ENCODE results near the gene PAK4.
"Not testable (repeated sequence)": the region's sequence is repeated elsewhere in the genome, so short reads cannot be mapped to it uniquely, and the experiment has no call there.

Gene PAK4

GRCh38 chr19:39100500-39101166 is 25.0 kb upstream of the PAK4 start:
- DNase-seq (ENCODE audit: low read depth in 2 of 2): no peak

GRCh38 chr19:39103151-39103550 is 22.4 kb upstream of the PAK4 start:
- no peak for DNase-seq (ENCODE audit: low read depth in 2 of 2)

- no peak for DNase-seq (ENCODE audit: low read depth in 2 of 2)
Measured at GRCh38 chr19:39104186-39104596, 21.4 kb upstream of the PAK4 start.

- no peak for DNase-seq (ENCODE audit: low read depth in 2 of 2)
Measured at GRCh38 chr19:39106194-39106593, 19.4 kb upstream of the PAK4 start.

GRCh38 chr19:39109641-39110040 is 15.9 kb upstream of the PAK4 start:
- no peak for DNase-seq (ENCODE audit: low read depth in 2 of 2)

- DNase-seq (ENCODE audit: low read depth in 2 of 2): peak; percentile 70
Measured at GRCh38 chr19:39110263-39110967, 15.2 kb upstream of the PAK4 start.

DNA sequence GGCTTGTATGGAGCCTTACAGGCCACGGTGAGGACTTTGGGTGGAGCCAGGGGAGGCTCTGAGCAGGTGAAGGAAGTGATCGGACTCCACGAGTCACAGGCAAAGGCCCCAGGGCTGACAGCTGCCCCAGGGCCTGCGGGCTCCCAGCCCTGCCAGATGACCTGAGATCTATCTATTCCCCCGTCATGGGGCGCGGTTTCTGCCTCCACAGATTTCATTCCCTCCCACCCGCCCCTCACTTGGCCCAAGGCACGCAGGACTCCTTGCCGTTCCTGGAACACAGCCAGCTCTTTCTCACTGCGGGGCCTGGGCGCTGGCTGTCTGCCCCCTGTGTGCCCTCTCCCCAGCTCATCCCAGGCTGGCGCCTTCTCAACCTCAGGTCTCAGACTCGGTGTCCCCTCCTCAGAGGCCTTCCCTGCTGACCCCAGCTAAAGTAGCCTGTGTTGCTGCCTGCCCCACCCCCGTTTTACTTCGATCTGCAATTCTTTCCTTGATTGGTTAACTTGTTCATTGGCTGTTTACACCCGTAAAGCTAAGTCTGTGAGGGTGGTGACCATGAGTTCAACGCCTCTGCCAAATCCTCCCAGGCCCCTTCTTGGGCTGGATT is 13.9 kb upstream of the PAK4 start:
- DNase-seq (ENCODE audit: low read depth in 2 of 2): no peak

GRCh38 chr19:39112338-39112890 is 13.2 kb upstream of the PAK4 start:
- DNase-seq (ENCODE audit: low read depth in 2 of 2): no peak

- no peak for DNase-seq (ENCODE audit: low read depth in 2 of 2)
Measured at GRCh38 chr19:39113199-39113598, 12.4 kb upstream of the PAK4 start.

GRCh38 chr19:39115105-39115847 is 10.3 kb upstream of the PAK4 start:
- DNase-seq (ENCODE audit: low read depth in 2 of 2): no peak

- not testable (repeated sequence) for DNase-seq (ENCODE audit: low read depth in 2 of 2)
Measured at GRCh38 chr19:39117023-39117422, 8.6 kb upstream of the PAK4 start.

DNA sequence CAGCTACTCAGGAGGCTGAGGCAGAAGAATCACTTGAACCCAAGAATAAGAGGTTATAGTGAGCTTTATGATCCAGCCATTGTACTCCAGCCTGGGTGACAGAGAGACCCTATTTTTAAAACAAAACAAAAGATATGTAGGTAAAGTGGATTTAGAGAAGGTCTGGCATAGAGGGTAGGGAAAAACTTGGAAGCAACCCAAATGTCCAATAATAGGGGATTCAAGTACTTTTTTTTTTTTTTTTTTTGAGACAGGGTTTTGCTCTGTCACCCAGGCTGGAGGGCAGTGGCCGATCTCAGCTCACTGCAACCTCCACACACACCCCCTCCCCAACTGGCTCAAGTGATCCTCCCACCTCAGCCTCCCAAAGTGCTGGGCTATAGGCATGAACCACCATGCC is 5.8 kb upstream of the PAK4 start:
- no peak for DNase-seq (ENCODE audit: low read depth in 2 of 2)

GRCh38 chr19:39122934-39123731 is 2.5 kb upstream of the PAK4 start:
- no peak for DNase-seq (ENCODE audit: low read depth in 2 of 2)

DNA sequence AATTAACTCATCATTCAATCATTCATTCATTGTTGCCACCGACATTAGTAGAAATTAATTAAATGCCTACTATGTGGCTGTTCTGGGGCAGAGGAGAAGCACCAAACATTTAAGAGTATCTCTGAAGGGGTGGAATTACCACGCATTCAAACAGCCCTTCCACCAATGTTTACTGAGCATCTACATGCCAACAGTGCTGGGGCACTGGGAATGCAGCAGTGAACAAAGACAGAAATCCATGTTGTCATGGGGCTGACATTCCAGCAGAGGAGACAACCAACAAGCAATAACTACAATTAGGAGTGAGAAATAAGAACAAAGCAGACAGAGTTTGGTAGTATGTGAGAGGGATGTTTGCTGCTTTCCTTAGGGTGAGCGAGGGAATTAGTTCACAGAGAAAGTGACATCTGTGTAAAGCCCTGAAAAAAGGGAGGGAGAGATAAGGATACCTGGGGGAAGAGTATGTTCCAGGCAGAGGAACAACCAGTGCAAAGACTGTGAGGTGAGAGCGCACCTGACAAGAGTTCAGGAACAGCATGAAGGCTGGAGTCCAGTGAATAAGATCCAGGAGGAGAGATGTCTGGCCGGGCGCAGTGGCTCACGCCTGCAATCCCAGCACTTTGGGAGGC is 1.3 kb upstream of the PAK4 start:
- no peak for DNase-seq (ENCODE audit: low read depth in 2 of 2)

DNA sequence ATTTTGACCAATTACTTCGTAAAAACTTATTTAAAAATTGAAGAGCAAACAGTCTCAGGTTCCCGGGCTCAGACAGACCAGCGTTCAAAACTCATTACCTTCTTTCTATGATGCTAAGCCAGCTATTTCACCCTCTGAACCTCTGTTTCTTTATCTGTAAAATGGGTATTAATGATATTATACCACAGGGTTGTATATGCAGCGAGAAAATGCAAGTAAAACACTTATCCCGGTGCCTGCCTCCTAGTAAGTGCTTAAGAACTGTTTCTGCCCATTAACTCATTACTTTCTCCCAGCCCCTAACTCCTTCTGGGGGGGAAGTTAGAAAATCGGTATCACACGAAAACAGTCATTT is 410 bp upstream of the PAK4 start:
- no peak for DNase-seq (ENCODE audit: low read depth in 2 of 2)

DNA sequence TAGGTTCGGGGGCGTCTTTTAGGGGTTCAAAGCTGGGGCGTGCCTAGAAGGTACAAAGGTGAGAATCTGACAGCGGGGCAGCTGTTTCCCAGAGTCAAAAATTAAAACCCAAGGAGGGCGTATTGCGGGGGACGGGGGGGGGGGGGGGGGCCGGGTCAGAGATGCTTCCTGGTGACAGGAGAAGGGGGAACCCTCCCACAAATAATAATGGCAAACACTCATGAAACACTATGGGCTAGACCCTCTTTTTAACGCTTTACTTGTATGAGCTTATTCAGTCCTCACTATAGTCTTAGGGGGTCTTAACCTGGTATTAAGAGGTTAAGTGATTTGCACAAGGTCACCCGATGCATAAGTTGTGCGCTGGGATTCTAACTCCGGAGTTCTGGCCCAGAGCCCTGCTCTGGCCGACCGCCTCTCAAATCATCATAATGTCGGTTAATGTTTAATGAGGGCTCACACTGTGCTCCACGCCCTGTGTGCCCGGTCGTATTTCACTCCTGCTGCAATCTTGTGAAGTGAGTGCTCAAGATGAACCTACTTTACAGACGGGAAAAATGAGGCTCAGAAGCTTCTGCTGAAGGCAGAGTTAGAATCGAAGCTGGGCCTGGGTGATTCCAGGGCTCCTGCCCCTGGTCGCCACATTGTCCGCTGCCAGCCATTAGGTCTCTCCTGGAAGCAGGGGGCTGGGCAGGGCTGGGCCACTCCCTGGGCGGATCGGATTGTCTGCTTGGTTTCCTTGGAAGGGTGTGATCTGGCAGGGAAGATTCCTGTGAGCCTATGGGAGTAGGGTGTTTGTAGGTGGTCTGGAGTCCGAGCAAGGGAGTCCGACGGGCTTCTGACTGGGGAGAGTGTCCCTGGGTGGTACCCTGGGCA is 964 bp downstream of the PAK4 start:
- DNase-seq (ENCODE audit: low read depth in 2 of 2): no peak

GRCh38 chr19:39127812-39128515 is 2.4 kb downstream of the PAK4 start:
- DNase-seq (ENCODE audit: low read depth in 2 of 2): no peak

DNA sequence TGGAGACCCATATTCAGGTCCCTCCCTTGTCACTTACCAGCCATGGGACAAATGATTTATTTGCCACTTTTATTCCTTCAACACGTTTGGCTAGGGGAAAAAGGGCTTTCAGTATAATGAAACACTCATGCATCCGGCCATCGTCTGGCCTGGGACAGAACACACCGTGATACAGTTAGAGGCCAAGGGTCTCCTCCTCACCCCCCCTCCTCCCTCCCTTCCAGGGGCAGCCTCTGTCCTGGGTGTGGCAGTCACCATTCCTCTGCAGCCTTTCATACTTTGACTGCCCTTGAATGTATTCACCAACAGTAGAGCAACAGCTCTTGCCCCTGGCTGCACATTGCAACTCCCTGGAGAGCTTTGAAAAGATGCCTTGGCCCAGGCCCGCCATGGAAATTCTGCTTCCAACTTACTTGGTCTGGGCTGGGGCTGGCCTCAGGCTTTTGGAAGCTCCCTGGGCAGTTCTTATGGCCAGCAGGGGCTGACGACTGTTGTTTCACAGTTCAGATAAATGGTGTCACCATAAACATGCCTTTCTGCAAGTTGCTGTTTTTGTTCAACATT is 3.0 kb downstream of the PAK4 start:
- no peak for DNase-seq (ENCODE audit: low read depth in 2 of 2)

GRCh38 chr19:39129116-39129515 is 3.5 kb downstream of the PAK4 start:
- no peak for DNase-seq (ENCODE audit: low read depth in 2 of 2)
